ENCODE results near the gene MORF4L1. TPM values are rescaled to one million over a fixed set of nuclear protein-coding genes. Genes with fewer than 3 reads are reported as not detected.

Gene MORF4L1
- polyA plus RNA-seq, 1 donor from 2014 or later: 1,505 TPM

DNA sequence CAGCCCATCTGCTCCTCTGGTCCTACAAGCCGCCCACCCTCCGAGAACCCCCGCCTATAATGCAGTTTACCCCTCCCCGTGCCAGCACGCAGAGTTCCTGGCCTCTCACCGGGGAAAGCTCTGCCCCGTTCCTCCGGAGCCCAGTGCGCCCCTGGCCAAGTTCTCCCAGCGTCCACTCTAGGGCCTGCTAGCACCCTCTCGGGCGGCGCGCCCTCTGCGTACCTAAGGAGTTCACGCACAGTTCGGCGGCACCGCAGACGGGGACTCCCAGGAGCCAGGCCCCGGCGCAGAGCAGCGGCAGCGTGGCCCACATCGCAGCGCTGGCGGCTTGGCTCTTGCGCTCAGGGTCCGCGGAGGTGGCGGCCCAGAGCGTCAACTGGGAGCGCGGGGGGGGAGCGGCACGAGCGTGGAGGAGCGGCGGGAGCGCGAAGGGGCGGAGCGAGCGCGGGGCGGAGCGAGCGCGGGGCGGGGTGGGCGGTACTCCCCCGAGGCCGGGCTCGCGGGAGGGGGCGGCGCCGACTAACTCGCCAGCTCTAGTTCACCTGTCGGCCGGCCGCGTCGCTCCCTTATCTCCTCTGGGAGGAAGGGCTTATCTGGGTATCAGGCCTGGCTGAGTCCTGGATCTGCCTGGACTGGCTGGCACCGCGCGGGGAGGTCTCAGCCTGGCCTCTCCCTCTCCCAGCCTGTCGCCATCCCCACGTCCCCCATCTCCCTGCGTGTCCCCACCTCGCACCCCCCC, 72.1 kb downstream of the MORF4L1 start, which contains the start of gene CTSH:
Gene CTSH (minus strand): TSS at position 378 of the 739 bp plus-strand sequence. CDS start 65 bp downstream, at position 313.
- Histone ChIP-seq H3K27ac (ENCODE audit: low read length) (no peak within 1 kb of the TSS), H3K4me2 (ENCODE audit: low read length) (peak within 1 kb of the TSS; percentile 62), H3K9me2 (ENCODE audit: insufficient read depth, low read length) (no peaks in the 10 kb centered on the region), H3K4me3 (ENCODE audit: low read length) (peak within 1 kb of the TSS; percentile 69), H3K27me3 (ENCODE audit: insufficient read depth, low read depth, low read length) (peaks cover 21% of the 10 kb centered on the region), H3F3A (ENCODE audit: insufficient read depth, low read length, poor library complexity, severe bottlenecking) (no peaks in the 10 kb centered on the region), H3K36me3 (ENCODE audit: insufficient read depth, low read length) (no peaks in the 10 kb centered on the region), H3K9me3 (ENCODE audit: low read length) (no peaks in the 10 kb centered on the region), H3K79me2 (replicated peaks; ENCODE audit: insufficient read depth, low read length) (no peaks in the 10 kb centered on the region), H3K9ac (ENCODE audit: low read length) (peak within 1 kb of the TSS; percentile 51), H2AFZ (ENCODE audit: low read depth, low read length) (peak within 1 kb of the TSS; percentile 45), H4K20me1 (ENCODE audit: insufficient read depth) (no peaks in the 10 kb centered on the region)
- peak; percentile 32 for TF ChIP-seq RAD21 (conservative IDR thresholded peaks at IDR 0.05)
- no peak for TF ChIP-seq TAF1 (IDR thresholded peaks at IDR 0.05; ENCODE audit: low read depth)
- peak; percentile 14 for TF ChIP-seq POLR2AphosphoS5 (IDR thresholded peaks at IDR 0.05)
- TF ChIP-seq, protein P1, sequence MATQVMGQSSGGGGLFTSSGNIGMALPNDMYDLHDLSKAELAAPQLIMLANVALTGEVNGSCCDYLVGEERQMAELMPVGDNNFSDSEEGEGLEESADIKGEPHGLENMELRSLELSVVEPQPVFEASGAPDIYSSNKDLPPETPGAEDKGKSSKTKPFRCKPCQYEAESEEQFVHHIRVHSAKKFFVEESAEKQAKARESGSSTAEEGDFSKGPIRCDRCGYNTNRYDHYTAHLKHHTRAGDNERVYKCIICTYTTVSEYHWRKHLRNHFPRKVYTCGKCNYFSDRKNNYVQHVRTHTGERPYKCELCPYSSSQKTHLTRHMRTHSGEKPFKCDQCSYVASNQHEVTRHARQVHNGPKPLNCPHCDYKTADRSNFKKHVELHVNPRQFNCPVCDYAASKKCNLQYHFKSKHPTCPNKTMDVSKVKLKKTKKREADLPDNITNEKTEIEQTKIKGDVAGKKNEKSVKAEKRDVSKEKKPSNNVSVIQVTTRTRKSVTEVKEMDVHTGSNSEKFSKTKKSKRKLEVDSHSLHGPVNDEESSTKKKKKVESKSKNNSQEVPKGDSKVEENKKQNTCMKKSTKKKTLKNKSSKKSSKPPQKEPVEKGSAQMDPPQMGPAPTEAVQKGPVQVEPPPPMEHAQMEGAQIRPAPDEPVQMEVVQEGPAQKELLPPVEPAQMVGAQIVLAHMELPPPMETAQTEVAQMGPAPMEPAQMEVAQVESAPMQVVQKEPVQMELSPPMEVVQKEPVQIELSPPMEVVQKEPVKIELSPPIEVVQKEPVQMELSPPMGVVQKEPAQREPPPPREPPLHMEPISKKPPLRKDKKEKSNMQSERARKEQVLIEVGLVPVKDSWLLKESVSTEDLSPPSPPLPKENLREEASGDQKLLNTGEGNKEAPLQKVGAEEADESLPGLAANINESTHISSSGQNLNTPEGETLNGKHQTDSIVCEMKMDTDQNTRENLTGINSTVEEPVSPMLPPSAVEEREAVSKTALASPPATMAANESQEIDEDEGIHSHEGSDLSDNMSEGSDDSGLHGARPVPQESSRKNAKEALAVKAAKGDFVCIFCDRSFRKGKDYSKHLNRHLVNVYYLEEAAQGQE (IDR thresholded peaks at IDR 0.05; ENCODE audit: borderline replicate concordance): no peak
- TF ChIP-seq EZH2 (IDR thresholded peaks at IDR 0.05; ENCODE audit: borderline replicate concordance, insufficient read depth, low read length, poor library complexity, severe bottlenecking): no peak
- peak; percentile 6 for TF ChIP-seq MXI1 (conservative IDR thresholded peaks at IDR 0.05; ENCODE audit: poor library complexity, severe bottlenecking)
- no peak for TF ChIP-seq CTCF (IDR thresholded peaks at IDR 0.05; ENCODE audit: poor library complexity, severe bottlenecking)
- peak; percentile 36 for TF ChIP-seq SMC3 (conservative IDR thresholded peaks at IDR 0.05; ENCODE audit: poor library complexity)
- no peak for TF ChIP-seq EP300 (conservative IDR thresholded peaks at IDR 0.05; ENCODE audit: poor library complexity, severe bottlenecking)

DNA sequence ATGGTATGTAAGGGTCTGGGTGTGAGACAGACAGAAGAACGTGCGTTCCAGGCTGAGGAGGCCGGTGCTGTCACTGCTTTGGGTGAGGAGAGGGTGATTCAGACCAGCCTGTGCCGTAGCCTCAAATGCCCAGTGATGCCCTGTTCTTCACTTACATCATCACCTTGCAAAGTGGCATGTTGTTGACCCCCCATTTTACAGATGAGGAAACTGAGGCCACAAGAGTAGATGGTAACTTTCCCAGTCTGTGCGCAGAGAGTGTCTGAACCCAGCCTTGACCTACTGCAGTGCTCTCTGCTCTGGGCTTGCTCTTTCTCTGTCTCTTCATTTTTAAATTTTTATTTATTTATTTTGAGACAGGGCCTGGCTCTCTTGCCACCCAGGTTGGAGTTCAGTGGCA, 73.8 kb downstream of the MORF4L1 start:
- H3K4me2 ChIP-seq (ENCODE audit: low read length): no peak overlapping the region
- no peak for TF ChIP-seq MXI1 (conservative IDR thresholded peaks at IDR 0.05; ENCODE audit: poor library complexity, severe bottlenecking)
- TF ChIP-seq POLR2AphosphoS5 (IDR thresholded peaks at IDR 0.05): no peak
- no peak for TF ChIP-seq SMC3 (conservative IDR thresholded peaks at IDR 0.05; ENCODE audit: poor library complexity)
- TF ChIP-seq, protein P1 (IDR thresholded peaks at IDR 0.05; ENCODE audit: borderline replicate concordance): no peak
- no peak for TF ChIP-seq EZH2 (IDR thresholded peaks at IDR 0.05; ENCODE audit: borderline replicate concordance, insufficient read depth, low read length, poor library complexity, severe bottlenecking)
- no peak for TF ChIP-seq CTCF (IDR thresholded peaks at IDR 0.05; ENCODE audit: poor library complexity, severe bottlenecking)
- no peak for TF ChIP-seq EP300 (conservative IDR thresholded peaks at IDR 0.05; ENCODE audit: poor library complexity, severe bottlenecking)

More for the DNA sequence above, 73.8 kb downstream of the MORF4L1 start:
- Histone ChIP-seq H3K36me3 (ENCODE audit: insufficient read depth, low read length) (no peaks in the 10 kb centered on the region), H3K27ac (ENCODE audit: low read length) (no peak overlapping the region), H3K4me3 (ENCODE audit: low read length) (no peak overlapping the region), H2AFZ (ENCODE audit: low read depth, low read length) (no peak overlapping the region), H3K9ac (ENCODE audit: low read length) (no peak overlapping the region), H3K79me2 (replicated peaks; ENCODE audit: insufficient read depth, low read length) (no peaks in the 10 kb centered on the region), H4K20me1 (ENCODE audit: insufficient read depth) (no peaks in the 10 kb centered on the region), H3K9me2 (ENCODE audit: insufficient read depth, low read length) (no peaks in the 10 kb centered on the region), H3F3A (ENCODE audit: insufficient read depth, low read length, poor library complexity, severe bottlenecking) (no peaks in the 10 kb centered on the region), H3K27me3 (ENCODE audit: insufficient read depth, low read depth, low read length) (peaks cover 21% of the 10 kb centered on the region), H3K9me3 (ENCODE audit: low read length) (no peaks in the 10 kb centered on the region)
